SK-N-SH (cell line): ENCODE results near the gene ANKS6. TPM values are rescaled to one million over a fixed set of nuclear protein-coding genes. Genes with fewer than 3 reads are reported as not detected.

Experiments
- CTCF ChIA-PET: fragments of 300-600, 350-600 bp; formaldehyde crosslinking; extraction: SDS; loops from one replicate; lab custom pipeline; 2021; lab: Yijun Ruan, JAX
- POLR2A ChIA-PET: fragments of 350-600 bp; sonication (Branson Sonifier 250); formaldehyde crosslinking; extraction: SDS; loops from one replicate; lab custom pipeline; 2020; ENCODE audit warnings: antibody characterized with exemption, inconsistent platforms; lab: Yijun Ruan, JAX
- DNase-seq: peaks from one replicate; pipeline ENCODE4 v3.0.0; 2012
- H2AFZ ChIP-seq: fragments of 200-600 bp; sonication (generic); 2 replicates; pipeline ENCODE4 v1.8.1; 2016; ENCODE audit warnings: antibody characterized with exemption, mild to moderate bottlenecking, low read depth
- H3F3A ChIP-seq: fragments of 200-600 bp; sonication (generic); replicated peaks from 2 replicates; pipeline ENCODE3; 2016; ENCODE audit warnings: antibody characterized with exemption, mild to moderate bottlenecking; ENCODE audit not compliant: insufficient read depth
- H3K27ac ChIP-seq, 2 experiments: fragments of 200-500 bp in 1 of 2; fragments of 200-600 bp in 1 of 2; sonication (Bioruptor generic) in 1 of 2; sonication (generic), shearing (Covaris generic) in 1 of 2; 2 replicates each; pipeline versions ENCODE4 v1.5.1 to v1.6.1; 2014 to 2016; ENCODE audit warnings: low read depth in 2 of 2, inconsistent platforms in 1 of 2, low read length in 1 of 2, mild to moderate bottlenecking in 1 of 2, mixed read lengths in 1 of 2
- H3K27me3 ChIP-seq: fragments of 200-600 bp; sonication (generic), shearing (Covaris generic); 2 replicates; pipeline ENCODE4 v1.6.1; 2016; ENCODE audit warnings: mixed run types; ENCODE audit not compliant: insufficient read depth
- H3K36me3 ChIP-seq, 2 experiments: fragments of 200-500 bp in 1 of 2; fragments of 200-600 bp in 1 of 2; sonication (Bioruptor generic) in 1 of 2; sonication (generic) in 1 of 2; replicated peaks in 1 of 2; 2 replicates each; pipeline versions ENCODE3 to v1.5.1; 2014 to 2016; ENCODE audit warnings: low read length in 1 of 2, mild to moderate bottlenecking in 1 of 2; ENCODE audit not compliant: insufficient read depth in 2 of 2, control insufficient read depth in 1 of 2
- H3K4me1 ChIP-seq, 2 experiments: fragments of 200-500 bp in 1 of 2; fragments of 200-600 bp in 1 of 2; sonication (Bioruptor generic) in 1 of 2; sonication (generic), shearing (Covaris generic) in 1 of 2; 2 replicates each; pipeline versions ENCODE4 v1.5.1 to v1.6.1; 2014 to 2016; ENCODE audit warnings: low read depth in 1 of 2, low read length in 1 of 2, mixed run types in 1 of 2; ENCODE audit not compliant: insufficient read depth in 2 of 2, control insufficient read depth in 1 of 2
- H3K4me2 ChIP-seq: fragments of 200-600 bp; sonication (generic), shearing (Covaris generic); 2 replicates; pipeline ENCODE4 v1.6.1; 2017; ENCODE audit warnings: mixed run types
- H3K4me3 ChIP-seq, 2 experiments: fragments of 200-500 bp in 1 of 2; fragments of 200-600 bp in 1 of 2; sonication (Bioruptor generic) in 1 of 2; sonication (generic), shearing (Covaris generic) in 1 of 2; 2 replicates each; pipeline versions ENCODE4 v1.5.1 to v1.8.1; 2014 to 2016; ENCODE audit warnings: low read depth in 2 of 2, inconsistent platforms in 1 of 2, low read length in 1 of 2, mild to moderate bottlenecking in 1 of 2, mixed read lengths in 1 of 2, moderate library complexity in 1 of 2
- H3K79me2 ChIP-seq: fragments of 200-600 bp; sonication (generic); 2 replicates; pipeline ENCODE4 v1.8.1; 2017; ENCODE audit warnings: mild to moderate bottlenecking; ENCODE audit not compliant: insufficient read depth
- H3K9ac ChIP-seq: fragments of 200-600 bp; sonication (generic); 2 replicates; pipeline ENCODE4 v1.6.1; 2017; ENCODE audit warnings: mixed run types
- H3K9me2 ChIP-seq: fragments of 200-600 bp; sonication (generic); 2 replicates; pipeline ENCODE4 v1.6.1; 2017; ENCODE audit warnings: mixed run types
- H3K9me3 ChIP-seq: fragments of 200-600 bp; sonication (generic); 2 replicates; pipeline ENCODE4 v1.6.1; 2017; ENCODE audit warnings: mixed run types, mild to moderate bottlenecking, moderate library complexity
- H4K20me1 ChIP-seq: fragments of 200-600 bp; sonication (generic); 2 replicates; pipeline ENCODE4 v1.6.1; 2017; ENCODE audit warnings: mild to moderate bottlenecking, mixed run types; ENCODE audit not compliant: insufficient read depth
- EZH2phosphoT487 ChIP-seq: fragments of 200-600 bp; sonication (generic); IDR thresholded peaks from 2 replicates; pipeline ENCODE4 v1.6.1; 2017; ENCODE audit warnings: low read depth, mixed run types, mild to moderate bottlenecking, antibody characterized with exemption, moderate library complexity, borderline replicate concordance
- NFIC ChIP-seq: IDR thresholded peaks from 2 replicates; pipeline ENCODE4 v1.4.0; 2012; ENCODE audit warnings: borderline replicate concordance
- POLR2AphosphoS5 ChIP-seq: IDR thresholded peaks from 2 replicates; pipeline ENCODE4 v1.6.1; 2012; ENCODE audit warnings: low read depth, low read length
- REST ChIP-seq: IDR thresholded peaks from 2 replicates; pipeline ENCODE4 v1.6.1; 2012; ENCODE audit warnings: mild to moderate bottlenecking, low read depth, low read length, moderate library complexity
- USF1 ChIP-seq: IDR thresholded peaks from 2 replicates; pipeline ENCODE4 v1.4.0; 2012; ENCODE audit warnings: low read depth, borderline replicate concordance
- USF2 ChIP-seq: fragments of 150-350 bp; IDR thresholded peaks from 2 replicates; pipeline ENCODE4 v1.6.1; 2017; ENCODE audit warnings: antibody characterized with exemption, low read length, low read depth, borderline replicate concordance
- WGBS: methylation state at CpG from one replicate; pipeline ENCODE4 v1.1.6; 2017; ENCODE audit warnings: low lambda C conversion rate; 5-methylcytosine and 5-hydroxymethylcytosine counted together
- polyA plus RNA-seq, 3 experiments: library from polyadenylated mRNA; depleted of rRNA; stranded (reverse); fragments of >200 nt; gene quantifications; 2 replicates each; pipeline ENCODE4 v1.2.3, GENCODE V29; 2012

ANKS6 gene
- polyA plus RNA-seq, 1 of the 3 experiments (the other 2 are of a cell fraction): 29.3 TPM

- no peak for TF ChIP-seq USF2
- TF ChIP-seq, all 33 proteins: peak for 0
Observed at GRCh38 chr9:98801561-98801960, 5.2 kb upstream of the ANKS6 start (continued).

- TF ChIP-seq USF1 (no peak), REST (no peak), NFIC (no peak), POLR2AphosphoS5 (no peak), EZH2phosphoT487 (no peak)
- H3K36me3 ChIP-seq: no peaks in the 10 kb centered on the region
- no peak overlapping the region for H3K4me3 ChIP-seq
- H3K4me1 ChIP-seq: peaks cover 0 to 8% of the 10 kb centered on the region in 2 experiments; a peak in 1 of 4 replicates
- no peaks in the 10 kb centered on the region for H3K9me2 ChIP-seq
- CTCF ChIA-PET: interaction anchor here (1.5 kb wide), 1 partner anchor 482 kb away, joined by 4 read pairs; no protein-coding TSS in a partner anchor
- no peaks in the 10 kb centered on the region for H3K9me3 ChIP-seq
- no peak overlapping the region for H3K27ac ChIP-seq
- H4K20me1 ChIP-seq: no peaks in the 10 kb centered on the region
- peaks cover 3% of the 10 kb centered on the region; the same call in 1 of the 2 replicates for H3K27me3 ChIP-seq
- WGBS: 82% methylated on average over 3 of the region's 3 CpGs
- peaks cover 12% of the 10 kb centered on the region; the same call in 1 of the 2 replicates for H3K79me2 ChIP-seq
- DNase-seq: no peak
- no peaks in the 10 kb centered on the region for H3F3A ChIP-seq
- H3K9ac ChIP-seq: no peak overlapping the region
- POLR2A ChIA-PET: no interaction called here
- H2AFZ ChIP-seq: no peak overlapping the region
- no peak overlapping the region for H3K4me2 ChIP-seq
Observed at GRCh38 chr9:98798254-98798653, 1.9 kb upstream of the ANKS6 start.

GRCh38 chr9:98797491-98797890 is 1.1 kb upstream of the ANKS6 start:
- POLR2A ChIA-PET: interaction anchor here (0.6 kb wide), 1 partner anchor 43 kb away, joined by 3 read pairs; no protein-coding TSS in a partner anchor
- H3K4me2 ChIP-seq: no peak overlapping the region
- H3K27me3 ChIP-seq: no peaks in the 10 kb centered on the region
- H3K9me2 ChIP-seq: no peaks in the 10 kb centered on the region
- no peak for DNase-seq
- TF ChIP-seq USF2: no peak
- no peak overlapping the region for H3K27ac ChIP-seq
- no peak overlapping the region for H3K4me3 ChIP-seq
- no peak overlapping the region for H3K9ac ChIP-seq
- H3K4me1 ChIP-seq: peaks cover 0 to 8% of the 10 kb centered on the region in 2 experiments; a peak in 1 of 4 replicates
- CTCF ChIA-PET: interaction anchor here (1.0 to 2.9 kb wide), 4 partner anchors 9 to 482 kb away, joined by 3 to 17 read pairs (median 6); no protein-coding TSS in a partner anchor
- WGBS: 84% methylated on average over 4 of the region's 4 CpGs
- no peaks in the 10 kb centered on the region for H3K36me3 ChIP-seq
- no peaks in the 10 kb centered on the region for H3K9me3 ChIP-seq
- peaks cover 12% of the 10 kb centered on the region; the same call in 1 of the 2 replicates for H3K79me2 ChIP-seq
- H4K20me1 ChIP-seq: no peaks in the 10 kb centered on the region
- H2AFZ ChIP-seq: no peak overlapping the region
- H3F3A ChIP-seq: no peaks in the 10 kb centered on the region
